Stimulated activated naive B cell treated with anti-CD40 and anti-IgM and Interleukin-4, amounts not matched to agents 10 μg/mL and 1 μg/mL and 100 μg/mL, for 72 hours (primary cell): ENCODE results near the gene OR5H14.
"Not testable (repeated sequence)": the region's sequence is repeated elsewhere in the genome, so short reads cannot be mapped to it uniquely, and the experiment has no call there.

Experiments
- ATAC-seq, 2 donors: fragments of 150-1000 bp; cut with Tn5 transposase; replicated peaks; 2 replicates each; pipeline ENCODE4 v1.10.0; 2021; ENCODE audit warnings: moderate library complexity in 1 of 2
- DNase-seq: peaks from one replicate; pipeline ENCODE4 v3.0.0; 2021
- H3K27ac Mint-ChIP-seq: one replicate; pipeline ENCODE4 v1.8.0; 2022; ENCODE audit warnings: mild to moderate bottlenecking, mixed read lengths
- H3K27me3 Mint-ChIP-seq, 2 donors: one replicate each; pipeline ENCODE4 v1.8.0; 2022; ENCODE audit warnings: mixed read lengths in 2 of 2
- H3K36me3 Mint-ChIP-seq, 2 donors: one replicate each; pipeline ENCODE4 v1.8.0; 2022; ENCODE audit warnings: mixed read lengths in 2 of 2, mild to moderate bottlenecking in 1 of 2
- H3K4me1 Mint-ChIP-seq, 2 donors: one replicate each; pipeline ENCODE4 v1.8.0; 2022; ENCODE audit warnings: mixed read lengths in 2 of 2, mild to moderate bottlenecking in 1 of 2
- H3K4me3 Mint-ChIP-seq, 2 donors: one replicate each; pipeline ENCODE4 v1.8.0; 2022; ENCODE audit warnings: mild to moderate bottlenecking in 2 of 2, mixed read lengths in 2 of 2, moderate library complexity in 1 of 2
- H3K9me3 Mint-ChIP-seq, 2 donors: one replicate each; pipeline ENCODE4 v1.8.0; 2022; ENCODE audit warnings: mixed read lengths in 2 of 2, mild to moderate bottlenecking in 1 of 2

OR5H14 gene

GRCh38 chr3:98147179-98147578 lies at the start of gene OR5H14:
Gene OR5H14, plus strand, starts transcription at chr3:98147479. Its CDS starts 1,907 bp downstream, at chr3:98149386.
- ATAC-seq (no peak), DNase-seq (no peak)
- no peak within 1 kb of the TSS for H3K4me3 Mint-ChIP-seq
- no peaks in the 10 kb centered on the region for H3K27me3 Mint-ChIP-seq
- H3K27ac Mint-ChIP-seq, result no peak within 1 kb of the TSS
- no peaks in the 10 kb centered on the region for H3K36me3 Mint-ChIP-seq
- no peaks in the 10 kb centered on the region for H3K4me1 Mint-ChIP-seq
- peaks cover 2 to 3% of the 10 kb centered on the region in 2 donors for H3K9me3 Mint-ChIP-seq

- Mint-ChIP-seq H3K36me3 (no peaks in the 10 kb centered on the region), H3K9me3 (peaks cover 0 to 3% of the 10 kb centered on the region in 2 donors), H3K4me3 (no peak overlapping the region), H3K4me1 (no peaks in the 10 kb centered on the region), H3K27me3 (no peaks in the 10 kb centered on the region), H3K27ac (no peak overlapping the region)
- DNase-seq (no peak), ATAC-seq (no peak)
These were observed 47.4 kb upstream of the OR5H14 start for GRCh38 chr3:98099848-98100247.

- no peak for ATAC-seq
- H3K4me3 Mint-ChIP-seq, result no peak overlapping the region
- peaks cover 8 to 11% of the 10 kb centered on the region in 2 donors for H3K9me3 Mint-ChIP-seq
- H3K27me3 Mint-ChIP-seq, result no peaks in the 10 kb centered on the region
- H3K36me3 Mint-ChIP-seq, result peaks cover 0 to 3% of the 10 kb centered on the region in 2 donors
- H3K27ac Mint-ChIP-seq, result no peak overlapping the region
- no peaks in the 10 kb centered on the region for H3K4me1 Mint-ChIP-seq
- DNase-seq, result no peak
These were observed 39.1 kb upstream of the OR5H14 start for GRCh38 chr3:98108162-98108561.

- Mint-ChIP-seq H3K4me1 (no peaks in the 10 kb centered on the region), H3K9me3 (peaks cover 11% of the 10 kb centered on the region in 2 donors)
- no peak for ATAC-seq
These were observed 37.3 kb upstream of the OR5H14 start for GRCh38 chr3:98109807-98110549.

DNA sequence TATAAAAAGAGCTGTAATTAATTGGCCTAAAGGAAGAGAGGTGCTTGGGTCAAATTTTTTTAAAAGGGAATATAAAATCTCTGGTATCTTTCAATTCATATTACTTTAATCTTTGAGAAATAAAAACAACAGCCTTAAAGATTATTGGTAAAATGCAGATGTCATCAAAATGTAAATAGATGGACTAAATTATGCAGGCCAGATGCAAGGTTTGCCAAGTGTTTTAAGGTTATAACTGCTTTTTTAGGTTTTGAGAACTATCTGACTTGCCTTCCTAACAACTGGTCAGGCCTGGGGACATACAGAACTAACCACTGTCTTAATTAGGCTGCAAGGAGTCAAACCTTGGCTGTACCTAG lies 36.8 kb upstream of the OR5H14 start:
- Mint-ChIP-seq H3K4me3 (no peak overlapping the region), H3K27ac (no peak overlapping the region), H3K4me1 (no peaks in the 10 kb centered on the region)

More at GRCh38 chr3:98109807-98110549, 37.3 kb upstream of the OR5H14 start:
- no peak for DNase-seq
- no peak overlapping the region for H3K4me3 Mint-ChIP-seq
- H3K27ac Mint-ChIP-seq, result no peak overlapping the region
- no peaks in the 10 kb centered on the region for H3K27me3 Mint-ChIP-seq
- peaks cover 0 to 3% of the 10 kb centered on the region in 2 donors for H3K36me3 Mint-ChIP-seq

DNA sequence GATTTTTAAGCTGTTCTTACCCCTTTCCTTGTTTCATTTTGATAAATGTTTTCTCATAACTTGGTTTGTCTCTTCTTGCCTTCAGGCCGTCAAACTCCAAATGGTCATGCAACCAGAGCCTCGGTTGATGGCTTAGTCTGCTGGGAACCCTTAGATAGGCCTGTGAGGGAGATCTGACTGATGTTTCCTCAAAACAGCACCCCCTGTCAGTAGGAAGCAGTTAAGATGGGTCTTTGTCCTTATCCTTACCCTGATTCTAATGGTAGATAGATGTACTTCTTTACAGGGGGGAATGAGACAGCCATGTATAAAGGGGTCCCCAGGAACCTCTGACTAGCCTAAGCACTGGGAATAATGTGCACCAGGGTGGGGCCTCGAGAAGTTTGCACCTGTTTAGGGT lies 33.0 kb upstream of the OR5H14 start:
- ATAC-seq, result no peak
- H3K27ac Mint-ChIP-seq, result no peak overlapping the region
- DNase-seq, result no peak
- H3K36me3 Mint-ChIP-seq, result peaks cover 0 to 3% of the 10 kb centered on the region in 2 donors
- H3K9me3 Mint-ChIP-seq, result peaks cover 12 to 16% of the 10 kb centered on the region in 2 donors
- no peaks in the 10 kb centered on the region for H3K4me1 Mint-ChIP-seq
- no peak overlapping the region for H3K4me3 Mint-ChIP-seq
- H3K27me3 Mint-ChIP-seq, result no peaks in the 10 kb centered on the region

More for the DNA sequence above, 36.8 kb upstream of the OR5H14 start:
- no peak for DNase-seq
- ATAC-seq, result no peak
- Mint-ChIP-seq H3K9me3 (peaks cover 11% of the 10 kb centered on the region in 2 donors), H3K36me3 (peaks cover 0 to 3% of the 10 kb centered on the region in 2 donors), H3K27me3 (no peaks in the 10 kb centered on the region)

DNA sequence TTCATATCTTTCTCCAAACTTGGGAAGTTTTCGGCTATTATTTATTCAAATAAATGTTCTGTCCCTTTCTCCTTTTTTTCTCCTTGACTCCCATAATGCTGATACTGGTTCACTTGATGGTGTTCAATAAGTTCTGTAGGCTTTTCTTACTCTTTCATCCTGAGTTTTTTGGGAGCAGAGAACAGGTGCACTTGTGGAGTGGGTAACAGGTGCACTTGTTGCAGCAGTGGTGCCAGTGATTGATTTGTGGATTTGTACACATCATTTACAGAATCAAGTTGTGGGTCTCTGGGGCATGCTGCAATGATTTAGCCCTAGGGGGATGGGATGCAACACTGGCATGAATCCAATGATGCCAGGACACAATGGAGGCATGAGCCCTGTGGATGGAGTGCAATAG lies 31.6 kb upstream of the OR5H14 start:
- Mint-ChIP-seq H3K9me3 (peaks cover 8 to 11% of the 10 kb centered on the region in 2 donors), H3K27ac (no peak overlapping the region), H3K4me1 (no peaks in the 10 kb centered on the region), H3K27me3 (no peaks in the 10 kb centered on the region), H3K4me3 (no peak overlapping the region), H3K36me3 (no peaks in the 10 kb centered on the region)
- DNase-seq (no peak), ATAC-seq (no peak)

GRCh38 chr3:98130421-98130820 lies 16.9 kb upstream of the OR5H14 start, which contains the start of gene OR5H1:
Gene OR5H1, plus strand, starts transcription at chr3:98130721. Its CDS starts 1,977 bp downstream, at chr3:98132698.
- Mint-ChIP-seq H3K4me1 (no peaks in the 10 kb centered on the region), H3K9me3 (peaks cover 3 to 7% of the 10 kb centered on the region in 2 donors), H3K27ac (no peak within 1 kb of the TSS), H3K4me3 (no peak within 1 kb of the TSS), H3K36me3 (no peaks in the 10 kb centered on the region), H3K27me3 (no peaks in the 10 kb centered on the region)
- no peak for ATAC-seq
- no peak for DNase-seq

DNA sequence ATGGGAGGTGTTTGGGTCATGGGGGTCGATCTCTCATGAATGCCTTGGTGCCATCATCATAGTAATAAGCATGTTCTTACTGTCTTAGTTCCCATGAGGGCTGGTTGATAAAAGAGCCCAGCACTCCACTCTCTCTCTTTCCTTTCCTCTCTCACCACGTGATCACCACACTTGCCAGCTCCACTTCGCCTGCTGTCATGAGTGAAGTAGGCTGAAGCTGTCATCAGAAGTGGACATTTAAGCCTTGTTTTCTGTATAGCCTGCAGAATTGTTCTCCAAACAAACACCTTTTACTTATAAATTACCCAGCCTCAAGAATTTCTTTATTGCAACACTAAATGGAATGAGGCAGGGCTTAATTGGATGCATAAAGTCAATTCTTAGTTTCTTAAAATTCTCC lies 10.6 kb upstream of the OR5H14 start:
- no peak for ATAC-seq
- Mint-ChIP-seq H3K27me3 (no peaks in the 10 kb centered on the region), H3K4me3 (no peak overlapping the region), H3K9me3 (peaks cover 0 to 2% of the 10 kb centered on the region in 2 donors), H3K36me3 (no peaks in the 10 kb centered on the region), H3K27ac (no peak overlapping the region), H3K4me1 (no peaks in the 10 kb centered on the region)
- no peak for DNase-seq

DNA sequence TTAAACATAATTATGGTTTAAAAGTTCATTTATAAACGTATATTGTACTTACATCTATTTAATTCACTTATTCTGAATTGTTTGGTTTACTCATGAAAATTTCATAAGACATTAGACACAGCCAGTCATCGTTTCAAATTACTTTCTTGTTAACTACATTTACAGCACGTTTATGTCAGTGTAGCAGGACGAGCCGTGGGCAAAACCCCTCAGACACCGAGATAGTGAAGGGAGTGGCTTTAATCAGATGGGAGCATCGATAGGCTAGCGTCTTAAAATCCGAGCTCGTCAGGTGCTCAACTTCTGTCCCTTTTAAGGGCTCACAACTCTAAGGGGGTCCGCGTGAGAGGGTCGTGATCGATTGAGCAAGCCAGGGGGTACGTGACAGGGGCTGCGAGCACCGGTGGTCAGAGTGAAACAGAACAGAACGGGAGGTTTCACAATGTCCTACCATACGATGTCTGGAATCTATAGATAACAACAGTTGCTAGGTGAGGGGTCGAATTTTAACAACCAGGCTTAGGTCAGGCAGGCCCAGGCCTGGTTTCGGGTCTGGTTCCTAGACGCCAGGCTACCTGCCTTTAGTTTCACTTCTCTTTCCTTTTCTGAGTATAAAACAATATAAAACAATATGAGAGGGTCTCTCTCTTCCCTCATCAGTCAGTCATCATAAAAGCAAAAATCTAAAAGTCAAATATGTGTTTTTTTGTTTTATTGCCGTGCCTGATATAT lies 9.3 kb upstream of the OR5H14 start:
- H3K4me3 Mint-ChIP-seq, H3K27me3 Mint-ChIP-seq, H3K9me3 Mint-ChIP-seq, H3K4me1 Mint-ChIP-seq, DNase-seq, ATAC-seq, H3K36me3 Mint-ChIP-seq, H3K27ac Mint-ChIP-seq: not testable (repeated sequence)

DNA sequence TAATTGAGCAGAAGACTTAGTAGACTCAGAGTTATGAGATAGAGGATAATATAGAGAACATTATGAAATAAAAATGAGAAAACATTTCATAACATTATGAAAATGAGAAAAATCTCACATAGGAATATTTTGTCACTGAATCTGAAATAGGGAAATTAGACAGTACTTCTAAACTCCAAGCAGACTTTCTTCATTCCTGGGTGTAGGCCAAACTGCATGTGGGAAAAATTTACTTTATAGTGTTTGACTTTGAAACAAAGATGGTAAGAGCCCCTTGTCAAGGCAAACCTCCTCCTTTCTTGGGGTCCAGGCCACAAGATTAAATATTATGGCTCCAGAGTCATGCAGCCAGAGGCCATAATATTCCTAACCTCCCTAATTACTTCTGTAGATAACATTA lies 6.7 kb upstream of the OR5H14 start:
- no peak for DNase-seq
- Mint-ChIP-seq H3K27ac (no peak overlapping the region), H3K4me1 (no peaks in the 10 kb centered on the region), H3K36me3 (no peaks in the 10 kb centered on the region), H3K27me3 (no peaks in the 10 kb centered on the region), H3K9me3 (peaks cover 0 to 1% of the 10 kb centered on the region in 2 donors), H3K4me3 (no peak overlapping the region)
- no peak for ATAC-seq

DNA sequence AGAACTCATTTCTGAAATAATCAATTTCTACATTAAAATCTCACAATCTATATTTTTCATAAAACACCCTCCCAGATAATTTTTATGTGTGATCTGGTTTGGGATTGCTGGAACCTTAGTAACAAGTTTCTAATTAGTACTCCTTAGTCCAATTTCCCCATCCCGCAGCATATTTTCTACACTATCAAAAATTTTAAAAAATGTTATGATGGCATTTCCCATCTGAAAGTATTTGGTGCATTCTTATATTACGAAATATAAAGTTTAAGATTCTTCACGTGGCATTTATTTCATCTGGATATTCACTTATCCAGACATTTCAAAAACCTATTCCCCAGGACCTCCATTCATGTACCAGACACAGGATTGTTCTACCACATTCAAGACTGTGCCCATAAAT lies 1.5 kb downstream of the OR5H14 start:
- no peak overlapping the region for H3K4me3 Mint-ChIP-seq
- ATAC-seq (no peak), DNase-seq (no peak)
- no peaks in the 10 kb centered on the region for H3K27me3 Mint-ChIP-seq
- H3K36me3 Mint-ChIP-seq, result no peaks in the 10 kb centered on the region
- H3K27ac Mint-ChIP-seq, result no peak overlapping the region
- no peaks in the 10 kb centered on the region for H3K4me1 Mint-ChIP-seq
- H3K9me3 Mint-ChIP-seq, result peaks cover 3 to 6% of the 10 kb centered on the region in 2 donors

GRCh38 chr3:98149456-98149855 lies 2.2 kb downstream of the OR5H14 start:
- not testable (repeated sequence) for H3K27ac Mint-ChIP-seq, H3K36me3 Mint-ChIP-seq, ATAC-seq, H3K9me3 Mint-ChIP-seq, H3K4me3 Mint-ChIP-seq, DNase-seq, H3K27me3 Mint-ChIP-seq, H3K4me1 Mint-ChIP-seq

- H3K4me3 Mint-ChIP-seq, result no peak overlapping the region
- H3K36me3 Mint-ChIP-seq, result no peaks in the 10 kb centered on the region
- H3K9me3 Mint-ChIP-seq, result peaks cover 3 to 6% of the 10 kb centered on the region in 2 donors
- no peak for DNase-seq
- no peaks in the 10 kb centered on the region for H3K27me3 Mint-ChIP-seq
- H3K27ac Mint-ChIP-seq, result no peak overlapping the region
- H3K4me1 Mint-ChIP-seq, result no peaks in the 10 kb centered on the region
- ATAC-seq, result no peak
These were observed 4.0 kb downstream of the OR5H14 start for GRCh38 chr3:98151241-98151640.

- no peaks in the 10 kb centered on the region for H3K27me3 Mint-ChIP-seq
- H3K9me3 Mint-ChIP-seq, result peaks cover 2 to 3% of the 10 kb centered on the region in 2 donors
- H3K4me1 Mint-ChIP-seq, result no peaks in the 10 kb centered on the region
- H3K4me3 Mint-ChIP-seq, result no peak within 1 kb of the TSS
- H3K36me3 Mint-ChIP-seq, result no peaks in the 10 kb centered on the region
- DNase-seq (no peak), ATAC-seq (no peak)
- H3K27ac Mint-ChIP-seq, result no peak within 1 kb of the TSS
These were observed 19.1 kb downstream of the OR5H14 start, which contains the start of gene OR5H15 for GRCh38 chr3:98166396-98166795. Gene OR5H15, plus strand, starts transcription at chr3:98166696. Its CDS starts 2,004 bp downstream, at chr3:98168700.
